Left ventricle myocardium inferior (tissue), 1 donor: ENCODE data around the gene IL26. TPM values are rescaled to one million over a fixed set of nuclear protein-coding genes. Genes with fewer than 3 reads are reported as not detected.

Experiments used
- DNase-seq: peaks from one replicate; pipeline ENCODE4 v3.0.0-alpha.2; 2020
- H3K27ac ChIP-seq: fragments of 200-600 bp; replicated peaks from 2 replicates; pipeline ENCODE4 v1.8.0; 2021
- H3K27me3 ChIP-seq: fragments of 200-600 bp; 2 replicates; pipeline ENCODE4 v1.8.0; 2021; ENCODE audit warnings: low read depth
- H3K36me3 ChIP-seq: fragments of 200-600 bp; 2 replicates; pipeline ENCODE4 v1.8.0; 2021
- H3K4me1 ChIP-seq: fragments of 200-600 bp; 2 replicates; pipeline ENCODE4 v1.8.0; 2021
- H3K4me3 ChIP-seq: fragments of 200-600 bp; 2 replicates; pipeline ENCODE4 v1.8.0; 2021; ENCODE audit warnings: mild to moderate bottlenecking, moderate library complexity
- H3K9me3 ChIP-seq: fragments of 200-600 bp; replicated peaks from 2 replicates; pipeline ENCODE4 v1.8.0; 2021
- intact Hi-C: fragments of 100-400 bp; cut with micrococcal nuclease; formaldehyde crosslinking; loops from one replicate; pipeline ENCODE4 v1.11.0; 2022
- total RNA-seq: library from RNA; stranded (reverse); fragmentation: NEBNext Ultra II Directional; extraction: Animal tissue kit (Norgen Biotek cat#: 25700); gene quantifications from one replicate; pipeline ENCODE4 v1.2.1, GENCODE V29; 2021
- TF ChIP-seq, protein P1 (sequence below): fragments of 200-600 bp; IDR thresholded peaks from 2 replicates; pipeline ENCODE4 v1.8.0; 2021; ENCODE audit warnings: antibody characterized with exemption, mild to moderate bottlenecking, borderline replicate concordance
- donor health status: DM: no; HTN: yes; CAD: no; lungs with severe emphysema.

Gene IL26
- total RNA-seq, 1 donor from 2014 or later = not detected

GRCh38 chr12:68169213-68169889 lies 56.3 kb downstream of the IL26 start:
- intact Hi-C loops = no loop called here
- TF ChIP-seq, protein P1, sequence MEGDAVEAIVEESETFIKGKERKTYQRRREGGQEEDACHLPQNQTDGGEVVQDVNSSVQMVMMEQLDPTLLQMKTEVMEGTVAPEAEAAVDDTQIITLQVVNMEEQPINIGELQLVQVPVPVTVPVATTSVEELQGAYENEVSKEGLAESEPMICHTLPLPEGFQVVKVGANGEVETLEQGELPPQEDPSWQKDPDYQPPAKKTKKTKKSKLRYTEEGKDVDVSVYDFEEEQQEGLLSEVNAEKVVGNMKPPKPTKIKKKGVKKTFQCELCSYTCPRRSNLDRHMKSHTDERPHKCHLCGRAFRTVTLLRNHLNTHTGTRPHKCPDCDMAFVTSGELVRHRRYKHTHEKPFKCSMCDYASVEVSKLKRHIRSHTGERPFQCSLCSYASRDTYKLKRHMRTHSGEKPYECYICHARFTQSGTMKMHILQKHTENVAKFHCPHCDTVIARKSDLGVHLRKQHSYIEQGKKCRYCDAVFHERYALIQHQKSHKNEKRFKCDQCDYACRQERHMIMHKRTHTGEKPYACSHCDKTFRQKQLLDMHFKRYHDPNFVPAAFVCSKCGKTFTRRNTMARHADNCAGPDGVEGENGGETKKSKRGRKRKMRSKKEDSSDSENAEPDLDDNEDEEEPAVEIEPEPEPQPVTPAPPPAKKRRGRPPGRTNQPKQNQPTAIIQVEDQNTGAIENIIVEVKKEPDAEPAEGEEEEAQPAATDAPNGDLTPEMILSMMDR = no peak
- Histone ChIP-seq H3K36me3 (no peaks in the 10 kb centered on the region), H3K4me3 (no peak overlapping the region), H3K4me1 (no peaks in the 10 kb centered on the region), H3K9me3 (no peaks in the 10 kb centered on the region), H3K27me3 (no peaks in the 10 kb centered on the region), H3K27ac (no peak overlapping the region)
- DNase-seq = no peak

GRCh38 chr12:68166317-68166831 lies 59.2 kb downstream of the IL26 start:
- intact Hi-C loops = no loop called here
- H3K4me3 ChIP-seq = no peak overlapping the region
- H3K36me3 ChIP-seq = no peaks in the 10 kb centered on the region
- no peaks in the 10 kb centered on the region for H3K4me1 ChIP-seq
- DNase-seq = no peak
- TF ChIP-seq, protein P1 = no peak
- no peak overlapping the region for H3K27ac ChIP-seq
- H3K9me3 ChIP-seq = no peaks in the 10 kb centered on the region
- no peaks in the 10 kb centered on the region for H3K27me3 ChIP-seq

DNA sequence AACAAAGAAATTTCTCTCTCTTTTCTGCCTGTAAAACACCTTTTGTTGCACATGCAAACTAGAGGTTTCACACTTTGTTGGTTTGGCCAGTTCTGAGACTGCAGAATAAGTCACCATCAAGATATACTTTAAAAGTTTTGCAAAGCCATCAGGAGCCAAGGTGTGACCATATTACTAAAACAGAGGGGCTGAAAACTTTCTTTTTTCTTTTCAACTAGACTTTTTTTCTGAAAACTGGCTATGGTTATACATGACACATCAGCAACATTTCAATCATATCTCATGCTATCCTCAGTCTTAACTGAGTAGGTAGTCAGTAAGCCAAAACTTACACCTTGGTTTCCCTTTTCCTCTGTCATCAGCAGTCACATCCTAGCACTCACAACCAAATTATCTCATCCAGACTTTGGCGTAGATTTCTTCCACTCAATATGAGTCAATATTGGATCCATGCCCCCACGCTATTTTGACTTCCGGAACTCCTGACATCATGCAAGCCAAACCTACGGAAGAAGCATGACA lies 62.0 kb downstream of the IL26 start:
- Histone ChIP-seq H3K4me1 (no peaks in the 10 kb centered on the region), H3K4me3 (no peak overlapping the region), H3K27ac (no peak overlapping the region), H3K9me3 (no peaks in the 10 kb centered on the region), H3K27me3 (no peaks in the 10 kb centered on the region), H3K36me3 (no peaks in the 10 kb centered on the region)
- no peak for DNase-seq
- intact Hi-C loops = no loop called here
- TF ChIP-seq, protein P1 = no peak

DNA sequence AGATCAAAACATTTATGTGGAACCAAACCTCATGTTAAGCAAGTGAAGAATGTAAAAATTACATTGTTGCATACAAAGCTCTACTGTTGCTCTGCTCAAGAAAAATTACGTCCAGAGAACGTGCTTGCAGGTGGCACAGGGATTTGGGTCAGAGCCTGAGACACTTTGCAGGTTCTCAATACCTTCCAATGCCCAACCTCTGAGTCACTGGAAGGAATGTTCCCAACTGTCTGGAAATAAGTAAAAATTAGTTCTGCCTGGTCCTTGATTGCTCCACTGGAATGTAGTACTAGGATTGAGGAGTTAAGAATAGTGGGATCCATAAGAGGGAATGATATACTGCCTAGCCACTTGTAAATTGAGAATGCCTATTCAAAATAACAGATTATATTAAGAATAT lies 63.2 kb downstream of the IL26 start:
- Histone ChIP-seq H3K9me3 (no peaks in the 10 kb centered on the region), H3K27me3 (no peaks in the 10 kb centered on the region), H3K4me1 (no peaks in the 10 kb centered on the region), H3K27ac (no peak overlapping the region), H3K36me3 (no peaks in the 10 kb centered on the region), H3K4me3 (no peak overlapping the region)
- intact Hi-C loops = no loop called here
- TF ChIP-seq, protein P1 = no peak
- no peak for DNase-seq

DNA sequence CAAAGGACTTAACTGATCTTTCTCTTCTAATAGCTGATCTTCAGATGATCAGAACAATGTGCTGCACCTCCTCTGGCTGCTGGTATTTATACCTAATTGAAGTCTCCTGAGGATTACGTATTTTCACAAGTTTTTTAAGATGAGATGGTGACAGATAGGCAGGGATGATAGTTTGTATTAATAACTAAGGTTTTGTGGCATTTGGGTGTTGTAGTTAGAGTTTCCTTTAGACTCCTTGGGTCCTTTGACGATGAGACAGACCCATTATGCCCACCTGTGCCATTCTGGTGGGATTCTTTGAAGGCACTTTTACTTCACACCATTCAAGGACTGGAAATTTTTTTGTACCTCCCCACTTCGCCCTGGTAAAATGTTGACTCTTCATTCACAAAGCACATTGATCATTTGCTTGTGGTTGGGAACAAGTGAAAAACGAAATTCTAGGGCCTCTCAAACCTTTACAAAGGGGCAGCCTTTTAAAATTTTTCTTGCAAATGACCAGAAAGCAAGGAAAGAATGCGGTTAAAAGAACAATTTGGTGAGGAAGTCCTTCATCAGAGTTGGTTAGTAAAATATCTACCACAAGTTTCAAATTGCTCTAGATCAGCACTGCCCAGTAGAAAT lies 65.8 kb downstream of the IL26 start, which contains the start of gene IFNG:
TSS of gene IFNG (minus strand) at position 60 of the 624 bp plus-strand sequence. CDS start 125 bp downstream, outside the sequence.
- no peak for DNase-seq

More for the DNA sequence above, 65.8 kb downstream of the IL26 start, which contains the start of gene IFNG:
- TF ChIP-seq, protein P1 = no peak
- Histone ChIP-seq H3K27me3 (no peaks in the 10 kb centered on the region), H3K27ac (no peak within 1 kb of the TSS), H3K36me3 (no peaks in the 10 kb centered on the region), H3K4me1 (no peaks in the 10 kb centered on the region), H3K9me3 (no peaks in the 10 kb centered on the region), H3K4me3 (no peak within 1 kb of the TSS)
- intact Hi-C loops = no loop called here
